HG03066 (cell line): Measurements from ENCODE around the gene GXYLT1.
"Not testable (repeated sequence)": the region's sequence is repeated elsewhere in the genome, so short reads cannot be mapped to it uniquely, and the experiment has no call there.

Experiments
- ATAC-seq: cut with Tn5 transposase; IDR thresholded peaks from one replicate; pipeline ENCODE4 v1.9.1; 2021; ENCODE audit warnings: low read depth; ENCODE audit not compliant: unreplicated experiment

Gene GXYLT1

DNA sequence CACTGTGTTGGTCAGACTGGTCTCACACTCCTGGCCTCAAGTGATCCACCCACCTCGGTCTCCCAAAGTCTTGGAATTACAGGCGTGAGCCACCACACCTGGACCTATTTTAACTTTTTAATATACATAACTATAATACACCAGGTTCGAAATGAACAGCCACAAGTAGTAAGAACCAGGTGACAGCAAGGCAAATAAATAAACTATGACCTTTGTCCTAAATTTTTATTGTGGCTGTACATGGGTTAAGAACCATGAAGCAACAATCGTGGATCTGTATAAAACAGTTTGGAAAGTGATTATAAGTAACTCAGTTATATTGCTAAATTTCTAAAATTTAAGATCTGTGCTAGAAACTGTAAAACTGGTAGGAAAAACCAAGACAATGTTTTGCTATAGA is 41.5 kb downstream of the GXYLT1 start:
- no peak for ATAC-seq

- no peak for ATAC-seq
Measured at GRCh38 chr12:42102720-42103119, 42.0 kb downstream of the GXYLT1 start.

GRCh38 chr12:42099433-42099832 is 45.2 kb downstream of the GXYLT1 start:
- no peak for ATAC-seq

DNA sequence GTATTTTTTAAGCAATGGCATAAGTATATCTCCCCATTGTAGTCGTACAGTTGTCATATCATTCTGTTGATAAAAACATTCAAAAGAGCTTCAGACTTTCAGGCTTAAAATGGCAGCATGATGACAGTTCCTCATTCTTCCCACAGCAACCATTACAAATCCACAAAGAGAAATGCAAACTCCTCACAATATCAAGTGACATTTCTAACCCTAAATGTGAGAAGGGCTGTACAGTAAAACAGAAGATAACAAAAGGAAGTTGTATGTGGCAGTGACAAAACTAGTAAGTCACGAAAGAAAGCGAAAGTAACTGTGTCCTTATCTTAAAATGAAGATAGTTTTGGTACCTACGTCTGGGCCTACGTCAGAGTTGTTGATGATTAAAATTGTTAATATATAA is 46.7 kb downstream of the GXYLT1 start:
- peak; percentile 94 for ATAC-seq

GRCh38 chr12:42094277-42094676 is 50.4 kb downstream of the GXYLT1 start:
- no peak for ATAC-seq

GRCh38 chr12:42091769-42092168 is 52.9 kb downstream of the GXYLT1 start:
- no peak for ATAC-seq

- ATAC-seq, result no peak
Measured at GRCh38 chr12:42090899-42091298, 53.8 kb downstream of the GXYLT1 start.

DNA sequence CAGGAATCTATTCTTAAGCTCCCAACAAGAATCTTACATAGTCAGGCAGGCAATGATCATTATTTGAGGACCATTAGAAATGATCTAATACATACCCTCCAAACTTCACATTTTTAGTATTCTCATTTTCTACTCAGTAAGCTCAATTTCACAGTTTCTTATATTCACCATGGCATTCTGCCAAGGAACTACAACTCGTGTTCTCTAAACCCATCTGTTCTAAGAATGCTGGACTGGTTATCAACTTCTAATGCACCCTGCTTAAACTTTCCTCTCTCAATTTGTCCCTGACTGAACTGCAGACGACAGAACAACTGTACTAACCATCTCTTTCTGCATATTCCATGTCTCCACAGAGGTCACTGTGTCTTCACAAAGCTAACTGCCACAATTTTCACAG is 58.6 kb downstream of the GXYLT1 start:
- no peak for ATAC-seq

DNA sequence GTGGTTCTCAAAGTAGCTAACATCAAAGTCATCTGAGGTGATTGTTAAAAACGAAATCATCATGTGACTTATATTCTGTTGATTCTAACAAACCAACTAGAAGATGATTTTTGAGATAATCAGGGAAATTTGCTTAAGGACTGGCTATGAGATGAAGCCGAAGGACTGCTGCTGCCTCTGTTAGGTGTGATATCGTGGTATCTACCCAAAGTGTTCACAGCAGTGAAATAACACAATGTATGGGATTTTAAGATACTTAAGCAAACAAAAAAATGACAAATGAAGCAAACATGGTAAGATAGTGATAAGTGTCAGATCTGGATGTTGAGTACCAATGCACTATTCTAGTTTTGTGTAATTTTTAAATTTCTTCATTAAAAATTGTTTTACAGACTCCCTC is 59.1 kb downstream of the GXYLT1 start:
- no peak for ATAC-seq

DNA sequence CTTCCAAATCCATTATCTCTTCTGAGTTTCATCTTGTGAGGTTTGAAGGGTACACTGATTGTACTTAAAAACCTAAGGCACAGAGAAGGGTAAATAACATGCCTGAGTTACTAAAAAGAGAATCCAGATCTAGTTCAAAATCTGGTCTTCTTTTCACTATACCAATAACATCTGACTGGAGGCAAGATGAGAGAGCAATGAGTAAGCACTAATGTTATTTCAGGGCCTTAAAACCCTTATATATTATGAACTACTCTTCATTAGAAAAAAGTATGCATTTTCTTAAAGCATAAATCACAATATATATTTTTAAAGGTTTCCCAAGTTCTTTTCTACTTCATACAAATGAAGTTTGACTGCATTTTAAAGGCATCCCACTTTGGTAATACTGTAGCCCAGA is 60.2 kb downstream of the GXYLT1 start:
- ATAC-seq, result no peak

GRCh38 chr12:42076976-42077375 is 67.7 kb downstream of the GXYLT1 start:
- ATAC-seq, result no peak

DNA sequence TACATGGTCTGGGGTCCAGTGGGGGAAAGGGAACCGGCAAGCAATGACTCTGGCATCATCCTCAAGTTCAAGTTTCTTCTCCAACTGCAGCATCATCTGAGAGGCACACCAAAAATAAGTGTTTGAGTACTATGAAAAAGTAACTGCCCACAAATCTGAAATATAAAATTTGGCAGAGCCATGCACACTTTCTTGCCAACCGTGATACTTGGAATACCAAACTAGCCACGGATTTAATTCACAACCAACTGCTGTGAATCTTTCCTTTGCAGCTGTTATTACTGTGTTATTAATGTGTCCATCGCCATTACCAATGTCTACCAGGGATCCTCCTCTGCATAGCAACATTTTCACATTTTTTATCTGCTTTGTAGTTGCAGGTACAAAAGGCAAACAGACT is 74.6 kb downstream of the GXYLT1 start:
- ATAC-seq, result no peak

DNA sequence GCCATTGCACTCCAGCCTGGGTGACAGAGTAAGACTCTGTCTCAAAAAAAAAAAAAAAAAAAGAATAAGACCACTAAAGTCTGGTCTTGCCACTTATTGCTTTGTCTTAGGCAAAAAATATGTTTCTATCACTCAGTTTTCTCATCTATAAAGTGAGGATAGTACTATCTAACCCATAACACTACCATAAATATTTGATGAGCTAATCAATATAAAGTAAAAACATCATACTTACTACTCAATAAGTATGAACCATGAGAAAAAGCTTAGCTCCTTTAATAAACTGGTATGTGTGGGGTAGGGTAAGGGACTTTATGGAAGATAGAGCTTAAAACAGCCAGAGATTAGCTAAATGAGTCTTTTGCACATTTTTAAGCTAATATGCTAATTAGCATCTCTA is 85.5 kb downstream of the GXYLT1 start:
- ATAC-seq, result no peak

DNA sequence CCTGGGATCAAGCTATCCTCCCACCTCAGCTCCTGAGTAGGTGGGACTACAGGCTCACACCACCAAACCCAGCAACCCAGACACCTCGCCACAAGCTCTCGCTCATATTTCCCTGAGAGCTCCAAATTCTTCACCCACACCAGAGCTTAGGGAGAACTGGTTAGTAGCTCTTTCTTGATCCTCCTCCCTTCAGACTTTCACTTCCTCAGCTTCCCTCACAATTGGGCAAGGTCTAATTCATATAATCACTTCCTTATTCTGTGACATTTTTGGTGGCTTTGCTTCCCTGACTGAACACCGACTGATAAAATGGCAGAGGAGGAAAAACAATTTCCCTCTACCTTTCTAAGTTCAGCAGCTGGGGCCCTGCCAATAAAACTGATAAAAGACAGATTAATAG is 88.5 kb downstream of the GXYLT1 start:
- peak; percentile 79 for ATAC-seq

GRCh38 chr12:42053456-42053855 is 91.2 kb downstream of the GXYLT1 start:
- ATAC-seq, result no peak

- not testable (repeated sequence) for ATAC-seq
Measured at GRCh38 chr12:42048980-42049379, 95.7 kb downstream of the GXYLT1 start.

DNA sequence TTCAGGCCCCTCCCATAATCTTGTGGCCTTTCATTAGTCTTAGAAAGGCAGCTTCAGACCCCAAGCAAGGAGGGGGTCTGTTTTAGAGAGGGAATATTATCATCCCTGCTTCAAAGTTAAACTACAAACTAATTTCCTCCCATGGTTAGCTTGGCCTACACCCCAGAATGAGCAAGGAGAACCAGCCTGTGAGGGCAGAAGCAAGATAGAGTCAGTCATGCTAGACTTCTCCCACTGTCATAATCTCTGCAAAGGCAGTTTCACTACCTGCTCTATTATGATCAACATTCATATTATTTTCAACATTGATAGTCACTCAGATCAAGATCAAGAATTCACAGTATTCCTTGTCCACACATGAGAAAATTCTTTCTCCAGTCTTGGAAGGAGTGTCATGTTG is 105.1 kb downstream of the GXYLT1 start:
- no peak for ATAC-seq

DNA sequence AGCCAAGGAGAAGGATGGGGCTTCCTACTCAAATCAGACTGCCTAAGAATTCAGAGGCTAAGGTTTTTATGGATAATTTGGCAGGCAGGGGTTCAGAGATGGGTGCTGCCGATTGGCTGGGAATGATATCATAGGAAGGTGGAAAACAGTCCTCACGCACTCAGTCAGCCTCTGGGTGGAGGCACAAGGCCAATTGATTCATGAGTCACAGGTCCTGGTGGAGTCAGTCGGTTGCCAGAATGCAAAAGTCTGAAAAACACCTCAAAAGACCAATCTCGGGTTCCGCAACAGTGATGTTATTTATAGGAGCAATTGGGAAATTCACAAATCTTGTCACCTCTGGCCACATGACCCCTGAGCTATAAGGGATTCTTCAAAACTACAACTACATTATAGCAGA is 105.5 kb downstream of the GXYLT1 start:
- ATAC-seq, result no peak

GRCh38 chr12:42031847-42032564 is 112.7 kb downstream of the GXYLT1 start:
- ATAC-seq, result no peak
